Glomerular endothelial cell (primary cell): Measurements from ENCODE around the gene EFCAB13. TPM values are rescaled to one million over a fixed set of nuclear protein-coding genes. Genes with fewer than 3 reads are reported as not detected.

Experiments
- DNase-seq: peaks from one replicate; pipeline ENCODE4 v3.0.0-alpha.2; 2011; ENCODE audit warnings: low read depth, low spot score; ENCODE audit errors: extremely low read depth
- total RNA-seq: library from RNA; depleted of rRNA; stranded (reverse); fragments of >200 nt; gene quantifications from 2 replicates; pipeline ENCODE4 v1.2.3, GENCODE V29; 2015

Gene EFCAB13
- total RNA-seq, result 3.2 and 5.3 TPM in 2 replicates

GRCh38 chr17:47323382-47324223, at the start of gene EFCAB13:
TSS of gene EFCAB13 (plus strand) at chr17:47323955. CDS start at chr17:47328354, 4,399 bp downstream.
- no peak for DNase-seq

GRCh38 chr17:47274319-47275069, 49.3 kb upstream of the EFCAB13 start:
- DNase-seq, result no peak

GRCh38 chr17:47275245-47275984, 48.3 kb upstream of the EFCAB13 start:
- no peak for DNase-seq

GRCh38 chr17:47276444-47276843, 47.3 kb upstream of the EFCAB13 start:
- no peak for DNase-seq

- no peak for DNase-seq
These were observed 46.9 kb upstream of the EFCAB13 start for GRCh38 chr17:47276868-47277267.

- DNase-seq, result no peak
These were observed 45.8 kb upstream of the EFCAB13 start for GRCh38 chr17:47277921-47278320.

- DNase-seq, result no peak
These were observed 45.2 kb upstream of the EFCAB13 start for GRCh38 chr17:47278561-47278960.

- peak; percentile 90 for DNase-seq
These were observed 44.5 kb upstream of the EFCAB13 start for GRCh38 chr17:47279062-47279801.

- DNase-seq, result no peak
These were observed 43.5 kb upstream of the EFCAB13 start for GRCh38 chr17:47280072-47280811.

GRCh38 chr17:47281216-47281615, 42.5 kb upstream of the EFCAB13 start:
- DNase-seq, result no peak

GRCh38 chr17:47285003-47285402, 38.8 kb upstream of the EFCAB13 start:
- DNase-seq, result no peak

GRCh38 chr17:47286198-47286914, 37.4 kb upstream of the EFCAB13 start:
- no peak for DNase-seq

- no peak for DNase-seq
These were observed 36.7 kb upstream of the EFCAB13 start for GRCh38 chr17:47287068-47287467.

GRCh38 chr17:47287639-47288038, 36.1 kb upstream of the EFCAB13 start:
- no peak for DNase-seq

- DNase-seq, result no peak
These were observed 35.1 kb upstream of the EFCAB13 start for GRCh38 chr17:47288531-47289116.

GRCh38 chr17:47289302-47289701, 34.5 kb upstream of the EFCAB13 start:
- DNase-seq, result no peak

GRCh38 chr17:47290870-47291241, 32.9 kb upstream of the EFCAB13 start:
- DNase-seq, result no peak

- no peak for DNase-seq
These were observed 32.4 kb upstream of the EFCAB13 start for GRCh38 chr17:47291242-47291873.
